Effector CD4-positive, alpha-beta T cell (primary cell): ENCODE data around the gene PIK3R2.
A peak's percentile ranks its signal among the peaks of the same experiment; 100 is the strongest.

Experiments used
- DNase-seq: peaks from one replicate; pipeline ENCODE4 v3.0.0-alpha.2; 2020

PIK3R2 gene

DNA sequence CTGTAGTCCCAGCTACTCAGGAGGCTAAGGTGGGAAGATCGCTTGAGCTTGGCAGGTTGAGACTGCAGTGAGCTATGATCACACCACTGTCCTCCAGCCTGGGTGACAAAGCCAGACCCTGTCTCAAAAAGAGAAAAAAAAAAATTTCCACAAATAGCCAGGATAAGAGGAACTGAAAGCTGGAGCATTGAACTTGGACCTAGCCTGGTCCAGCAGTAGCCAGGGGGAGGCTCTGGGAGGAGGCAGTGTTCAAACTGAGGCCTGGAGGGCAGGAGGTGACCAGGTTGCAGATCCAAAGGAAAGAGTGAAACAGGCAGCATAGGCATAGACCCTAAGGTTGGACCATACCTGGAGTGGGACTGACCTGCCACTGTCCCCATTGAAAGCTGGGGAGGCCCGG, 26.9 kb upstream of the PIK3R2 start:
- DNase-seq, result no peak

DNA sequence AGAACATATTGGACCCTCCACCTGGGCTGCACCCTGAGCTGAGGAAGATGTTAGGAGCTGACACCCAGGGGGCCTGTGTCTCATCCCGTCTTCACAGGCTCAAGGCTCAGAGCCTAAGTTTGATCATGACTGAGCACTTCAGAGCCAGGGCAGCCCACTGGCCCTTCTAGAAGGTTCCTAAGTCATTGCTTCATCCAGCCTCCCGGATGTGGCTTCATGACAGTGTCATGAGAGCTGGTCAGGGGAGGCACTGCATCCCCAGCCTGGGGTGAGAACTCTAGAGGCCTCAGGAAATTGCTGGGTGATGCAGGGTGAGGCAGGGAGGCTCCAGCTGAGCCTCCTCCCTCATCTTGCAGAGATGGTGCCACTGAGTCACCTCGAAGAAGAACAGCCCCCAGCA, 24.9 kb upstream of the PIK3R2 start:
- DNase-seq, result no peak

DNA sequence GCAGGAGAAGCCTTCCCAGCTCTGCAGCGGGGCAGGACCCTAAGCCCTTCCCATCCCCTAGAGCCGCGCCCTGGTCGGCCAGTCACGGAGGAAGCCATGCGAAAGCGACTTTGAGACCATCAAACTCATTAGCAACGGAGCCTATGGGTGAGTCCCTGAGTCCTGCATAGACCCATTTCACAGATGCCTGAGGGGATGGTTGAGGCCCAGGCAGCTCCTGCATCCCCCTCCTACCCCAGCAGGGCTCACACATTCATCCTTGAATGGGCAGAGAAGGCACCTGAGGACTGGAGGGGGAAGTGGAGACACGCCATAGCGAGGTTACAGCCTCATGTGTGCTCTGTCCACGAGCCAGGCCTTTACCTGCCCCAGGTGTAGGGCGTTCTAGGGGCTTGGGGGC, 24.2 kb upstream of the PIK3R2 start:
- no peak for DNase-seq

DNA sequence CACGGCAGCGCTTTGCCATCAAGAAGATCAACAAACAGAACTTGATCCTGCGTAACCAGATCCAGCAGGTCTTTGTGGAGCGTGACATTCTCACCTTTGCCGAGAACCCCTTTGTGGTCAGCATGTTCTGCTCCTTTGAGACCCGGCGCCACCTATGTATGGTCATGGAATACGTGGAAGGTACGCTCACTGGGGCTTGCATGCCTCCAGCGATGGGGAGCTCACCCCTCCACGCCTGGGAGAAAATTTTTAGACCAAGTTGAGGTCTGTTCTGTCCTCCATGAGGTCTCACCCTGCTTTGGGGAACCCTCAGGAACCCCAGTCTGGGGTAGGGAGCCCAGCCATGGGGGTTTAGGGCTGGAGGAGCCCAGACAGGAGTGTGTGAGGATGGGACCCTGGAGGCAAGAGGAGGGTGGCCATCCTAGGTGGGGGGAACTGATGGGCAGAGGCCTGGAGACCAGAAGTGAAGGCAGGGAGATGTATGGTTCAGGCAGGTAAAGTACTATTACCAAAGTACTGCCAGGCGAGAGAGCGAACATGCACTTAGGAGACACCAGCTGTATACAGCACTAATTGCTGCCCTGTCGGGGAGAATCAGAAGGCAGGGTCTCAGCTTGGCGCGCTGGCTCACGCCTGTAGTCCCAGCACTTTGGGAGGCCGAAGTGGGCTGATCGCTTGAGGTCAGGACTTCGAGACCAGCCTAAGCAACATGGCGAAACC, 22.3 kb upstream of the PIK3R2 start:
- no peak for DNase-seq

DNA sequence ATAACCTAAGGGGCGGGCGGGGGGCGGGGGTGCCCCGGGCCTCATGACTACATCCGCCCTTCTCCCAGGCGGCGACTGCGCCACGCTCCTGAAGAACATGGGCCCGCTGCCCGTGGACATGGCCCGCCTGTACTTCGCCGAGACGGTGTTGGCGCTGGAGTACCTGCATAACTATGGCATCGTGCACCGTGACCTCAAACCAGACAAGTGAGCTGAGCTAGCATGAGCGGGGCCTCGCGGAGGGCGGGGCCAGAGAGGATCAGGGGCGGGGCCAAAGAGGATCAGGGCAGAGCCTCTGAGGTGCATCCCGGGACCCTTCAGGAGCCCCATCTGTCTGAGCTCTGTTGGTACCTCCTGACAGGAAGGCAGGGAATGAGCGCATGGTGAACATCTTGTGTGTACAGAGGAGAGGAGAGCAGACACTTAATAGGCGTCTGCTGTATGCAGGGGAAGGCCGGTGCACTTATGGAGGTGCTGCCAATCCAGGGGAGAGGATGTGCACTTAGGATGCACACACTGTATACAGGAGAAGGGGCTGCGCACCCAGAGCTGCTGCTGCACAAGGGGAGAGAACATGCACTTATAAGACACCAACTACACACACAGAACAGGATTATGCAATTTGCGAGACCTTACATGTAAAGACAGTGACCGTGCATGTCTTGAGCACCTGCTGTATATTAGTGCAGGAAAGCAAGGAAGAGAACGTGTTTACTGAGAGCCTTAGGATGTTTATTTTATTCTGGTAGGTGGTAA, 20.9 kb upstream of the PIK3R2 start:
- no peak for DNase-seq

DNA sequence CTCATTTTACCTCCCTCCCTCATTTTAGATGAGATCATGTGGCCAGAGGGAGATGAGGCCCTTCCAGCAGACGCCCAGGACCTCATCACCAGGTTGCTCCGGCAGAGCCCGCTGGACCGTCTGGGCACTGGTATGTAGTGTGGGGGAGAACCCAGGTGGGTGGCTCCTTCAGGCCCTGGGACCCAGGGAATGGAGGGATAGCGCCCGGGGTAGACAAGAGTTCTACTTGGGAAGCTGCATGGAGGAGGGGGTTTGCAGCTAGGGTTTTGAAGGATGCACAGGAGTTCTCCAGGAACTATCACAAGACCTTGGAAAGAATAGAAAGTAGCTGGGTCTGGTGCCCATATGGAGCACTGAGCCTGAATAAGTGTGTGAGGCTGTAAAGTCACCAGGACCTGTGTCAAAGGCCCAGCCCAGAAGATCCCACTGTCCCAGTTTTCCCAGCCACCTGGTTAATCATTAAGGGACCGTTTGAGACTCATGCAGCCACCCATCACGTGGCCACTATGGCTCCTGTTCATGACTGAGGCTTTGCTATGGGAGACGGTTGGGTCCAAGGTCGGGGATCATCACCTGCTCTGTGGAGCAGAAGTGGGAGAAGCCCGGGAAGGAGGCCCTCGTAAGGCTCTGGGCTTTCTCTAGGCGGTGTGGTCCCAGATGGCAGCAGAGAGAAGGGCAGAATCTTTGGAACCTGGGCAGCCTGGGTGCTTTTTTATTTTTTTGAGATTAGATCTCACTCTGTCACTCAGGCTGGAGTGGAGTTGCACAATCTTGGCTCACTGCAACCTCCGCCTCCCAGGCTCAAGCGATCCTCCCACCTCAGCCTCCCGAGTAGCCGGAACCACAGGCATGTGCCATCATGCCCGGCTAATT, 17.0 kb upstream of the PIK3R2 start:
- no peak for DNase-seq

DNA sequence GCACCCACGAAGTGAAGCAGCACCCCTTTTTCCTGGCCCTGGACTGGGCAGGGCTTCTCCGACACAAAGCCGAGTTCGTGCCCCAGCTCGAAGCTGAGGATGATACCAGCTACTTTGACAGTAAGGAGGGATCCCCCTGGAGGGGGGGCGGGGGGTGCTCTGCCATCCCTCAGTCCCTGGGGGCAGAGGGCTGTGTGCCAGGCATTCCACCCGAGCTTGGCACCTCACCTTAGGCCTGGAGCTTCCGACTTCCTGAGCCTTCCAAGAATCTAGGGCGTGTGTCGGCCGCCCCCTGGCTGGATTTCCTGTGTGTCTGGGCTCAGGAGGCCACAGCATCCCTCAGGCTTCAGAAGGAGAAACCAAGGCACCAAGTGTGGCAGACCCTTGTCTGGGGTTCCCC, 15.7 kb upstream of the PIK3R2 start:
- DNase-seq, result no peak

DNA sequence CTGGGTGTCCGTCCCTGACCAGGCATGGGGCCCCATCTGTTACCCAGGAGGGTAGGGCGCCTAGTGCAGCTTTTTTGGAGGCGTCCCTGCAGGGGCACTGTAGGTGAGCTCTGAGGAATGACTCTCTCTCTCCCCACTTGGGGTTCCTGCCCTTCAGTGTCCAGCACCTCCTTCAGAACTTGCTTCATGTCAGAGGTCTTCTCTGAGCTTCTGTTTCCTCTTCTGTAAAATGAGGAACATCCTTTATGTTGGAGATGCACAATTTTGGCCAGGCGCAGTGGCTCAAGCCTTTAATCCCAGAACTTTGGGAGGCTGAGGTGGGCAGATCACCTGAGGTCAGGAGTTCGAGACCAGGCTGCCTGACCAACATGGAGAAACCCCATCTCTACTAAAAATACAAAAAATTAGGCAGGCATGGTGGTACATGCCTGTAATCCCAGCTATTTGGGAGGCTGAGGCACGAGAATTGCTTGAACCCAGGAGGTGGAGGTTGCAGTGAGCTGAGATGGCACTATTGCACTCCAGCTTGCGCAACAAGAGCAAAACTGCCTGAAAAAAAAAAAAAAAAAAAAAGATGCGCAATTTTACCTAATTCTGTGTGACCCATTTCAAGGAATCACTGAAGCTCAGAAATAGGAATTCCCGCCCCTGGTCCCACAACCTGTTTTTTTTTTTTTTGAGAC, 15.2 kb upstream of the PIK3R2 start:
- no peak for DNase-seq

DNA sequence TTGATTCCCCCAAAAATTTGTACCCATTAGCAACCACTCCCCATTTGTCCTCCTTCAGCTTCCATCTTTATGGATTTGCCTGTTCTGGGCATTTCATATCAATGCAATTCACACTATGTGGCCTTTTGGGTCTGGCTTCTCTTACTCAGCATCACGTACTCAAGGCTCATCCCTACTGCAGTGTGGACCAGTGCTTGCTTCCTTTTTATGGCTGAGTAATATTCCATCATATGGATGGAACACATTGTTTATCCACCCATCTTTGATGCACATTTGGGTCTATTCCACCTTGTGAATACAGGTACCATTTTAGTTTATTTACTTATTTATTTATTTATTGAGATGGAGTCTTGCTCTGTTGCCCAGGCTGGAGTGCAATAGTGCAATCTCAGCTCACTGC, 12.5 kb upstream of the PIK3R2 start:
- DNase-seq, result no peak

DNA sequence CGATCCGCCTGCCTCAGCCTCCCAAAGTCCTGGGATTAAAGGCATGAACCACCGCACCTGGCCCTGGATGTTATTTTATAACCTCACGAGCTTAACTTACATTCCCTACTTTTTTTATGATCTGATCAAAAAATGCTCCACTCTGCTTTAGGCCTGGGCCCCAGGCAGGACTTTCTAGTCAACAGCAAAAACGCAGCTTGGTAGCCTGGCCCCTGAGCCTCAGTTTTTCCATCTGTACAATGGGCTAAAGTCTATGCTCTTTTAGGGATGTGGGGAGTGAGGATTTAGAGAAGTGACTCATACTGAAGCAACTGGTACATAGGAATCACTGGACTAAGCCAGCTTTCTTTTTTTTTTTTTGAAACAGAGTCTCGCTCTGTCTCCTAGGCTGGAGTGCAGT, 11.9 kb upstream of the PIK3R2 start:
- no peak for DNase-seq

DNA sequence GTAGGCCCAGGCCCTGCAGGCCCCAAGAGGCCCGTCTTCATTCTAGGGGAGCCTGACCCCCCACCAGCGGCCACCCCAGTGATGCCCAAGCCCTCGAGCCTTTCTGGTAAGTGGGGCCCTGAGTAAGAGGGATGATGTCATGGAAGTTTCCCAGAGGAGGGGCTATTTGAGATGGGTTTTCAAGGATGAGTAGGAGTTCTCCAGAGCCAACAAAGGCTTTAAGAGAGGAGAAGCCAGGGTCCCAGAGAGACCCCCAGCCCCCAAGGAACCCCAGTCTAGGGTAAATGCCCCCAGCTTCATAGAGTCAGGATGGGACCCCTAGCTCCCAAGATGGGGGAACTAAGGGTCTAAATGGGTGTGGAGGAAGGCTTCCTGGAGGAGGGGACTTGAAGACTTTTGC, 9.1 kb upstream of the PIK3R2 start:
- no peak for DNase-seq

DNA sequence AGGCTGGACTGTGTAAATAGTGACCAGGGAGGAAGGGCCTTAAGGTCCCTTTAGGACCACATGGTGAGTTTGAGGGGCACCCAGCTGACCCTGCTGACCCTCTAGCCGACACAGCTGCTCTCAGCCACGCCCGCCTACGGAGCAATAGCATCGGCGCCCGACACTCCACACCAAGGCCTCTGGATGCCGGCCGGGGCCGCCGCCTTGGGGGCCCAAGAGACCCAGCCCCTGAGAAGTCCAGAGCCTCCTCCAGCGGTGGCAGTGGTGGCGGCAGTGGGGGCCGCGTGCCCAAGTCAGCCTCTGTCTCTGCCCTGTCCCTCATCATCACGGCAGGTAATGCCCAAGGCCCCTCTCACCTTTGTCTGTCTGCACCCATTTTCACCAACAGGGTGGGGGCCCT, 8.6 kb upstream of the PIK3R2 start:
- no peak for DNase-seq

DNA sequence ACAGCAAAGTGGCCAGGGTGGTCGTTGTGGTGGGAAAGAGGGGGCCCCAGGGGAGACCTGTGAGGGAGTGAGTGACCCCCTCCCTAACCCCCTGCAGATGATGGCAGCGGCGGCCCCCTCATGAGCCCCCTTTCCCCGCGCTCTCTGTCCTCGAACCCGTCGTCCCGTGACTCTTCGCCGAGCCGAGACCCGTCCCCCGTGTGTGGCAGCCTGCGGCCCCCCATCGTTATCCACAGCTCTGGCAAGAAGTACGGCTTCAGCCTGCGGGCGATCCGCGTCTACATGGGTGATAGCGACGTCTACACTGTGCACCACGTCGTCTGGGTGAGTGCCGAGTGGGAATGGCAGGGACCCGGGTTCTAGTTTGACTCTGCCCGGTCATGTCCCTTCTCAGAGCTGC, 8.1 kb upstream of the PIK3R2 start:
- DNase-seq, result no peak

DNA sequence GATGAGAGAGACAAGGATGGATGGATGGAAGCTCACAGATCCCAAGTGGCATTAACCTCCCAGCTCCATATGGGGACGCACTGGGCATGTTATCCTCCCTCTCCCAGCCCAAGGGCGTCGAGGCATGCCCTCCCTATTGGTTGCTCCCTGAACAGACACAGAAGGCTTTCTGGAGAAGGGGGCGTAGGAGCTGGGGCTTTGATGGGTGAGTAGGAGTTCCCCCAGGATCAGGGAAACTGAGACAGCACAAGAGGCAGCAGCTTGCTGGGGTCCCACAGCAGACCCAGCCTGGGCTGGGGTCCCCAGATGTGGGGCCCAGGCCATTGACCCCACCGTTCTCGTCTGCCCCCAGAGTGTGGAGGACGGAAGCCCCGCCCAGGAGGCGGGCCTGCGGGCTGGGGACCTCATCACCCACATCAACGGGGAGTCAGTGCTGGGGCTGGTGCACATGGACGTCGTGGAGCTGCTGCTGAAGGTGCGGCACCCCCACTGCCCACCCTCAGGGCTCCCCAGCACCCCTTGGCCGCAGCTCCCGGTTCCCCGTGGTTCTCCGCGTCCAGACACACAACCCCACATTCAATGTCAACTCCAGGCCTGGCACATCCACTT, 7.5 kb upstream of the PIK3R2 start:
- DNase-seq, result no peak

DNA sequence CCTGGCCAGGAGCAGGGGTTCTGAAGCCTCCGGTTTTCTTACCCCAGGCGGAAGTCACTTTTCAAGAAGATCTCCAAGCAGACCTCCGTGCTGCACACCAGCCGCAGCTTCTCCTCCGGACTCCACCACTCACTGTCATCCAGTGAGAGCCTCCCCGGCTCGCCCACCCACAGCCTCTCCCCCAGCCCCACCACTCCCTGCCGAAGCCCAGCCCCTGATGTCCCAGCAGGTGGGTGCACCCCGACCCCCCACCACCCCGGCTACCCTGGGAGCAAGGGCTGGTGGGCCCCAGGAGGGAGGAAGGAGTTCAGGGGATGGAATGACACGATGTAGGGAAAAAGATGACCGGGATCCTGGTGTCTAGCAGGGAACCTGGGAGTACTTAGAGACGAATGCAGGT, 5.6 kb upstream of the PIK3R2 start:
- no peak for DNase-seq

DNA sequence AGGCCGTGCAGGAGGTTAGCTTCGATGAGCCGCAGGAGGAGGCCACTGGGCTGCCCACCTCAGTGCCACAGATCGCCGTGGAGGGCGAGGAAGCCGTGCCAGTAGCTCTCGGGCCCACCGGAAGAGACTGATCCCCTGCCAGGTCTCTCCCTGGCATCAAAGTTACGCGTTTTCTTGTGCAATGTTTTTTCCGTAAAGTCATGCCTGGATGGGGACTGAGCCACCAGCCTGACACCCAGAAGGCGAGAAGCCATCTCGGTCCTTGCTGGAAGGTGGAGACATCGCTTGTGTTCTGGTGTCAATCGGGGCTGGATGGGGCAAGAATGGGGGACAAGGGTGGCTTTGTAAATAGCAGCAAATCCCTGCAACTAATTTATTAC, 3.4 kb upstream of the PIK3R2 start:
- no peak for DNase-seq

DNA sequence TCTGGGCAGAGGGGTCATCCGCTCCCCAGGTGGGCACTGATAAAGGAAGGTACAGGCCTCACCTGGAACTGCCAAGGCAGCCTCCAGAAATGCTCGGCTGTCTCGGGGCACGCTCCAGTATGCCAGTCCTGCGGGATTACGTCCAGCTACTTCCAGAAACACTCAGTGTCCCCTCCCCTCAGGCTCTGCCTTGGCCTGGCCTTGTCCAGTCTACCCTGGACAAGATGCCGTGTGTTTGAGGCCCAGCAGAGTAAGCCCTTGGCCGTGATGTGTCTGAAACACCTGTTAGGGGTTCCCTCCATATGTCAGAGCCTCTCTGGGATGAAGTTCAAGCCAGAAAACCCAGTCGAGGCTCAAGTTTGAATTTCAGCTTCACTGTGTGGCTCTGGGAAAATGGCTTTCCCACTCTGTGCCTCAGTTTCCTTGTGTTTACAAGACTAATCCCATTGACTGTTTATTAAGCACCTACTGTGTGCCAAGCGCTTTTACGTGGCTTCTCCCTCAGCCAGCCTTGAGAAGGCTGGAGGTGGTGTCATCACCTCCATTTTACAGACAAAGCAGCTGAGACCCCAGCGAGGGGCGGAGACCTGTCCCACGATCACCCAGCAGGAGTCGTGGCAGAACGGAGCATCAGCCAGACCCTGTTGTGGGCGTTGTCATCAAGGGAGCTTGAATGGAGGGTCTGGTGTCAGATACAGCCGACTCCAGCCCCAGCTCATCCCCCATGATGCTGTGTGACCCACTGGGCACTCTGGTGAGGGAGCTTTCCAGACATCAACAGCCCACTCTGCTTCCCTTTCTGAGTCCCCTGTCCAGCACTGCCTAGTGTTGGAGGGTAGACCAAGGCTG, 2.0 kb upstream of the PIK3R2 start:
- no peak for DNase-seq

DNA sequence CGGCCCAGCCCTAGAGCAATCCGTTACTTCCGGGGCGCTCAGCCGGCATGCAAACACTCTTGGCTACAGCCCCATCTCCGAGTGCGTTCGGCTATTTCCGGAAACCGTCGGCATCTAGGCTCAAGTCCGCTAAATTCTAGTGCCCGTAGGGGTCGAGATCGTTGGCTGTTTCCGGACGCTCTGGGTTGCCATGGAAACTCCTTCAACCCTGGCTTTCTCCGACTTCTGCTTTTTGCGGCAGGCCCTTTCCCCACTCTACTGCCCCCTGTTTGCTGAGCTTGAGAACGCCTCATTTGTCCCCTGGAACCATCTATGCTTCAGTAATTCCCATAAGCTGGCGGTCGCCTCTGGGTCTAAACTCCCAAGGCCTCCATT, 534 bp upstream of the PIK3R2 start:
- DNase-seq, result peak; percentile 99

DNA sequence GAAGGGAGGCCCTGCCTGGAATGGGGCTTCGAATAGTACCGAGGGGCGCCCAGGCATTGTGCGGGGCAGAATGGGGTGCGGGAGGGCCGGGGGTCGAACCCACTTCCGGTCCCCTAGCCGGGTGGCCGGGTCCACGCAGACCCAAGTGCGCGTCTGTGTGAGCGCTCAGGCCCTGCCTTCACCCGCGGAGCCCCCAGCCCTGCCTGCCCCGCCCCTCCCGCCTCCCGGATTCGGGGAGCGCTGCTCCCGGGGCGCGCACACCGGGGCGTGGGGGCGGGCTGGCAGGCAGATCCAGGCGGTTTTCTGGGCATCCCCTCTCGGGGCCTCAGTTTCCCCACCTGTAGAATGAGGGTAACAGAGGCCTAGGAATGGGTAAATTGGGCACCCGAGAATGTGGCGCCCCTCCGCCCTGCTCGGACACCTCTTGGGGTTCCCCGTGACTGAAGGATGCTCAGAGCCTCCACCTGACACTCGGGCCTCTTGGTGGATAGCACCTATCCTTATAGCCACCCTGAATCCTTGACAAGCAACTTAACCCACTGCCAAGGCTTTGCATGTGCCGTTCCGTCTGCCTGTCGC, 682 bp downstream of the PIK3R2 start:
- DNase-seq, result no peak

DNA sequence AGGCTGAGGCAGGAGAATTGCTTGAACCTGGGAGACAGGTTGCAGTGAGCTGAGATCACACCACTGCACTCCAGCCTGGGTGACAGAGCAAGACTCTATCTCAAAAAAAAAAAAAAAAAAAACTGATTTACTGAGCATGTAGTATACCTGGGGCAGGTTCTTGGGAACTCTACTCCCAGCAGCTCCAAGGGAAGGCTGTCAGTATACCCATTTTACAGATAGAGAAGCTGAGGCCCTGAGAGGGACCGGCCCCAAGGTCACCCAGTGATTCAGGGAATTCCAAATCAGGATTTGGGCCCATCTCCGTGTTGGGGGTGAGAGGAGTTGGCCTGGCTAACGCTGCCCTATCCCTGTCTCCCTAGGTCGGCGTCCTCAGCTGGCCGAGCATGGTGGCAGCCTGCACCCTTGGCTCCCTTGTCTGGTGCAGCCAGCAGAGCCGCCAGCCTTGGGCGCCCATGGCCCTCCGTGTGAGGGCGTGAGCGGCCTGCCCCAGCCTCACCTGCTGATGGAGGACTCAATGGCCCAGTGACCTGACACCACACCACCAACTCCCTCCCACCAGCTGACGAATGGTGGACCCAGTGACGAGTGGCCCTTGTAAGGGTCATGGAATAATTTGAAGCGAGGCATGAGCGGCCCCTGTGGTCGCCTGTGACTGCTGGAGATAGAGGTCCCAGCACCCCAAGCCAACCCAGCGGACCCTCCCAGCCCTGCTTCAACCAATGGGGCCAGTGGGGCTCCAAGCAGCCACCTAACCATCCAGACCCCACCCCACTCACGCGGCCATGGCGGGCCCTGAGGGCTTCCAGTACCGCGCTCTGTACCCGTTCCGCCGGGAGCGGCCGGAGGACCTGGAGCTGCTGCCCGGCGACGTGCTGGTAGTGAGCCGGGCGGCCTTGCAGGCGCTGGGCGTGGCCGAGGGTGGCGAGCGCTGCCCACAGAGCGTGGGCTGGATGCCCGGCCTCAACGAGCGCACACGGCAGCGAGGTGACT, 2.4 kb downstream of the PIK3R2 start:
- no peak for DNase-seq
